Gastrocnemius medialis (tissue), 4 donors: ENCODE results near the gene FBXO42. TPM values are rescaled to one million over a fixed set of nuclear protein-coding genes. Genes with fewer than 3 reads are reported as not detected.

Source experiments
- ATAC-seq, 2 donors: fragments of 150-250 bp; one replicate each; pipeline ENCODE4 v1.9.1; 2016
- DNase-seq, 2 donors: peaks; one replicate each; pipeline ENCODE4 v3.0.0-alpha.2; 2019
- H3K27ac ChIP-seq, 4 donors: fragments of 200-600 bp; sonication (generic); 1 replicate in 1 of 4; 2 replicates in 3 of 4; pipeline ENCODE4 v1.5.1; 2016 to 2018; ENCODE audit warnings: mild to moderate bottlenecking in 2 of 4, moderate library complexity in 1 of 4
- H3K27me3 ChIP-seq, 3 donors: fragments of 200-600 bp; sonication (generic) in 2 of 3; 1 replicate in 1 of 3; 2 replicates in 2 of 3; pipeline versions ENCODE4 v1.5.1 to v1.6.0; 2016 to 2019; ENCODE audit warnings: mild to moderate bottlenecking in 1 of 3, moderate library complexity in 1 of 3
- H3K36me3 ChIP-seq, 2 donors: fragments of 200-600 bp; sonication (generic) in 1 of 2; one replicate each; pipeline ENCODE4 v1.5.1; 2017 to 2018
- H3K4me1 ChIP-seq, 2 donors: fragments of 200-600 bp; sonication (generic) in 1 of 2; one replicate each; pipeline ENCODE4 v1.5.1; 2016 to 2017; ENCODE audit warnings: mild to moderate bottlenecking in 2 of 2
- H3K4me3 ChIP-seq, 4 donors: fragments of 200-600 bp; sonication (generic) in 3 of 4; 1 replicate in 1 of 4; 2 replicates in 3 of 4; pipeline ENCODE4 v1.5.1; 2016 to 2019; ENCODE audit warnings: mild to moderate bottlenecking in 2 of 4
- H3K9me3 ChIP-seq, 3 donors: fragments of 200-600 bp; sonication (generic) in 2 of 3; 1 replicate in 1 of 3; 2 replicates in 2 of 3; pipeline ENCODE4 v1.5.1; 2016 to 2019
- POLR2A ChIP-seq, 2 donors: fragments of 450-650 bp; IDR thresholded peaks; one replicate each; pipeline ENCODE4 v1.6.1; 2017; ENCODE audit warnings: antibody characterized with exemption in 2 of 2, mild to moderate bottlenecking in 2 of 2, moderate library complexity in 2 of 2
- in situ Hi-C, 4 donors: fragments of 200-750 bp; cut with MboI; loops; one replicate each; pipeline versions ENCODE4 v1.15.0 to v1.8.0; 2017; ENCODE audit warnings: low sequenced_read_pairs in 4 of 4
- intact Hi-C: fragments of 100-400 bp; cut with DNase I; formaldehyde crosslinking; loops from one replicate; pipeline ENCODE4 v1.15.1; 2023; ENCODE audit warnings: low total_unique reads
- total RNA-seq, 4 donors: library from RNA; depleted of rRNA; stranded (reverse); fragments of >200 nt; gene quantifications; one replicate each; pipeline versions ENCODE4 v1.1.0 to v1.2.3, GENCODE V29; 2016
- TF ChIP-seq, protein P1 (sequence below), 5 experiments: fragments of 450-650 bp in 3 of 5; fragments of 200-600 bp in 2 of 5; sonication (generic) in 2 of 5; IDR thresholded peaks in 4 of 5; conservative IDR thresholded peaks in 1 of 5; 1 replicate in 4 of 5; 2 replicates in 1 of 5; pipeline ENCODE4 v1.5.1; 2016 to 2019; ENCODE audit warnings: antibody characterized with exemption in 5 of 5, mild to moderate bottlenecking in 3 of 5, moderate library complexity in 3 of 5

The FBXO42 gene
- total RNA-seq, 4 donors from 2014 or later: 23.1 to 32.4 (median 27.2) TPM

DNA sequence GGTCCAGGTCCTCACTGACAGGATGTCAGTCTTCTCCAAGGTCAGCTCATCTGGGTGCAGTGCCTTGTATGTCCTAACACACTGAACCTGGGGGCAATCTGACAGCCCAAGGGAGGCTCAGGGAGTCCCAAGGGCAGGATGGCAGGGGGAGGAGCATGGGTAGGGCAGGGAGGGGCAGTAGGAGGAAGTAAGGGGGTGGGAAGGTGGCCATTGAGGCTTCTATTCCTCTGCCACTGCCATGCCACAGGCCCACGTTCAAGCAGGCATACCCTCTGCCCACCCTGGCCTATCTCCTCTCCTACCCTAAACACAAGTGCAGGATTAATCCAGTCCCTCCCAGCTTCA, 153.2 kb downstream of the FBXO42 start:
- in situ Hi-C loops (no loop called here), intact Hi-C loops (no loop called here)
- no peaks in the 10 kb centered on the region for H3K9me3 ChIP-seq
- ATAC-seq: no peak
- no peak for DNase-seq
- H3K4me3 ChIP-seq: no peak overlapping the region
- no peaks in the 10 kb centered on the region for H3K36me3 ChIP-seq
- no peak for TF ChIP-seq POLR2A (IDR thresholded peaks at IDR 0.05)
- H3K27me3 ChIP-seq: no peaks in the 10 kb centered on the region
- H3K4me1 ChIP-seq: no peaks in the 10 kb centered on the region
- no peak overlapping the region for H3K27ac ChIP-seq

DNA sequence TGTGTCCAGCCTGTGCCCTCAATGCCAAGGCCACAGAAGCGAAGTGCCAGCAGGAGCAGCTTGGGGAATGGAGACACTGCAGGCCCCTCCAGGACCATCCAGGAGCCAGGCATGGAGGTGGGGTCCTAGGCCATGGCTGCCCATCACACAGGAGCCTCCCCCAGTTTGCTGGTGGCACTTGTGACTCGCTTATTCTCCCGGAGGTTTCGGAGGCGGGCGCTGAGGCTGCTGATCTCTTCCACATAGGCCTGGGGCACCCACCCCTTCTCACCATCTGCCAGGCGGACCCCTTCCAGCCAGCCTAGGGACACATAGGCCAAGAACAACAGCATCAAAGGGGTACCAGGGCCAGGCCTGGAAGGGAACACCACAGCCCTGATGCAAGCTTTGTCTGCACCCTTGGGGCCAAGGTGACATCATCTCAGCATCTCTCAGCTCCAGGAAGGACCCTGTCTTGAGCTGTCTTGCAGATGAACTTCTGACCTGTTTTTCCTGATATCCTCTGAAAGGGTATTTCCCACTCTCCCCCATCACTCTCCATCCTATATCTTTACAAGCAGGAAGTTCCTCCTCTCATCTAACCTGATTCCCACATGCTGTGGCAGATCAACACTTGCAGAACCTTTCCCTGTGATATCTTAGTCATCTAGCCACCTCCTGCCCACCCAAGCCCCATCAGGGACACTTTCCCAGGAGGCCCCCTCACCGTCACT, 153.7 kb downstream of the FBXO42 start:
- H3K36me3 ChIP-seq: no peaks in the 10 kb centered on the region
- H3K27ac ChIP-seq: no peak overlapping the region
- DNase-seq (no peak), ATAC-seq (no peak)
- H3K4me1 ChIP-seq: no peaks in the 10 kb centered on the region
- no peaks in the 10 kb centered on the region for H3K9me3 ChIP-seq
- TF ChIP-seq, protein P1, sequence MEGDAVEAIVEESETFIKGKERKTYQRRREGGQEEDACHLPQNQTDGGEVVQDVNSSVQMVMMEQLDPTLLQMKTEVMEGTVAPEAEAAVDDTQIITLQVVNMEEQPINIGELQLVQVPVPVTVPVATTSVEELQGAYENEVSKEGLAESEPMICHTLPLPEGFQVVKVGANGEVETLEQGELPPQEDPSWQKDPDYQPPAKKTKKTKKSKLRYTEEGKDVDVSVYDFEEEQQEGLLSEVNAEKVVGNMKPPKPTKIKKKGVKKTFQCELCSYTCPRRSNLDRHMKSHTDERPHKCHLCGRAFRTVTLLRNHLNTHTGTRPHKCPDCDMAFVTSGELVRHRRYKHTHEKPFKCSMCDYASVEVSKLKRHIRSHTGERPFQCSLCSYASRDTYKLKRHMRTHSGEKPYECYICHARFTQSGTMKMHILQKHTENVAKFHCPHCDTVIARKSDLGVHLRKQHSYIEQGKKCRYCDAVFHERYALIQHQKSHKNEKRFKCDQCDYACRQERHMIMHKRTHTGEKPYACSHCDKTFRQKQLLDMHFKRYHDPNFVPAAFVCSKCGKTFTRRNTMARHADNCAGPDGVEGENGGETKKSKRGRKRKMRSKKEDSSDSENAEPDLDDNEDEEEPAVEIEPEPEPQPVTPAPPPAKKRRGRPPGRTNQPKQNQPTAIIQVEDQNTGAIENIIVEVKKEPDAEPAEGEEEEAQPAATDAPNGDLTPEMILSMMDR (IDR thresholded peaks at IDR 0.05 in 4 of 5, conservative IDR thresholded peaks at IDR 0.05 in 1 of 5): no peak
- no peak for TF ChIP-seq POLR2A (IDR thresholded peaks at IDR 0.05)
- H3K4me3 ChIP-seq: no peak overlapping the region
- H3K27me3 ChIP-seq: no peaks in the 10 kb centered on the region
- intact Hi-C loops (no loop called here), in situ Hi-C loops (no loop called here)

DNA sequence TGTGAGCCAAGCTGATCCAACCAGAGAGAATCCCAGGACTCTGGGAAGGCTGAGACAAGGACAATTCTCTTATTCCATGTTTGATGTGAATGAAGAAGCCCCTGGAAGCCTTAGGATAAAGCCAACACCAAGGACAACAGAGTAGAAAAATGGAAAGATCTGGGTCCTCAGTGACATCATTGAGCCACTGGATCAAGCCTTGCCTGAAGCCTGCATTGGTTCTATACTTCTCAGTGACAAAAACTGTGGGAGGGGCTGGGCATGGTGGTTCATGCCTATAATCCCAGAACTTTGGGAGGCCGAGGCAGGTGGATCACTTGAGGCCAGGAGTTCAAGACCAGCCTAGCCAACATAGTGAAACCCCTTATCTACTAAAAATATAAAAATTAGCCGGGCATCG, 155.4 kb downstream of the FBXO42 start:
- no peaks in the 10 kb centered on the region for H3K36me3 ChIP-seq
- in situ Hi-C loops: no loop called here
- H3K4me3 ChIP-seq: no peak overlapping the region
- H3K4me1 ChIP-seq: no peaks in the 10 kb centered on the region
- H3K27me3 ChIP-seq: no peaks in the 10 kb centered on the region
- no peak overlapping the region for H3K27ac ChIP-seq
- no peak for DNase-seq
- intact Hi-C loops: no loop called here
- TF ChIP-seq, protein P1 (IDR thresholded peaks at IDR 0.05 in 4 of 5, conservative IDR thresholded peaks at IDR 0.05 in 1 of 5): no peak
- no peak for TF ChIP-seq POLR2A (IDR thresholded peaks at IDR 0.05)
- no peak for ATAC-seq
- H3K9me3 ChIP-seq: no peaks in the 10 kb centered on the region

Other genes with a start within 250 kb of the FBXO42 start
- gene EPHA2, start 196.4 kb downstream of the FBXO42 start, total RNA-seq: 1 to 10 TPM; 1.2 to 6.4 (median 2.9) TPM
- 1 to 10 TPM in 3 of 4 donors, under 1 TPM in 1; 0.68 to 3.0 (median 2.3) TPM for gene ARHGEF19, start 139.8 kb downstream of the FBXO42 start, total RNA-seq
- 1 to 10 TPM in 3 of 4 donors, under 1 TPM in 1; 0.46 to 6.3 (median 3.1) TPM for gene CPLANE2, start 115.3 kb downstream of the FBXO42 start, total RNA-seq
- 100 to 1,000 TPM in 1 of 4 donors, 10 to 100 TPM in 3; 44.1 to 102 (median 83.1) TPM for gene SZRD1, start 14.8 kb upstream of the FBXO42 start, total RNA-seq
- not detected for gene SPATA21, start 84.9 kb upstream of the FBXO42 start, total RNA-seq
- 10 to 100 TPM in 2 of 4 donors, 1 to 10 TPM in 2; 8.9 to 12.6 (median 10.4) TPM for gene NECAP2, start 88.2 kb upstream of the FBXO42 start, total RNA-seq
- gene RNU1-1, start 161.8 kb upstream of the FBXO42 start, total RNA-seq: under 1 TPM in 1 of 4 donors, not detected in 3; under 0.01 TPM